ENCODE data around the gene ZNF385D. TPM values are rescaled to one million over a fixed set of nuclear protein-coding genes. Genes with fewer than 3 reads are reported as not detected.
A peak's percentile ranks its signal among the peaks of the same experiment; 100 is the strongest.

Gene ZNF385D
- total RNA-seq, 1 donor from 2014 or later: 16.2 TPM

GRCh38 chr3:21672303-21672702 is 78.7 kb downstream of the ZNF385D start:
- no peak for DNase-seq

- no peak for DNase-seq
Observed at GRCh38 chr3:21670386-21670785, 80.6 kb downstream of the ZNF385D start.

- no peak for DNase-seq
Observed at GRCh38 chr3:21668012-21668411, 83.0 kb downstream of the ZNF385D start.

- no peak for DNase-seq
Observed at GRCh38 chr3:21665444-21666100, 85.4 kb downstream of the ZNF385D start.

- DNase-seq: no peak
Observed at GRCh38 chr3:21664996-21665395, 86.0 kb downstream of the ZNF385D start.

GRCh38 chr3:21662403-21662802 is 88.6 kb downstream of the ZNF385D start:
- no peak for DNase-seq

- DNase-seq: peak; percentile 29
Observed at GRCh38 chr3:21654662-21655061, 96.3 kb downstream of the ZNF385D start.

GRCh38 chr3:21654241-21654640 is 96.8 kb downstream of the ZNF385D start:
- no peak for DNase-seq

GRCh38 chr3:21649519-21649918 is 101.5 kb downstream of the ZNF385D start:
- no peak for DNase-seq

GRCh38 chr3:21647961-21648360 is 103.0 kb downstream of the ZNF385D start:
- DNase-seq: no peak

GRCh38 chr3:21645121-21645897 is 105.7 kb downstream of the ZNF385D start:
- no peak for DNase-seq

GRCh38 chr3:21644268-21644667 is 106.7 kb downstream of the ZNF385D start:
- DNase-seq: no peak

- DNase-seq: no peak
Observed at GRCh38 chr3:21643752-21644151, 107.3 kb downstream of the ZNF385D start.

GRCh38 chr3:21642433-21642832 is 108.6 kb downstream of the ZNF385D start:
- no peak for DNase-seq

GRCh38 chr3:21641959-21642358 is 109.1 kb downstream of the ZNF385D start:
- no peak for DNase-seq

- DNase-seq: no peak
Observed at GRCh38 chr3:21638488-21638887, 112.5 kb downstream of the ZNF385D start.

- no peak for DNase-seq
Observed at GRCh38 chr3:21634112-21634511, 116.9 kb downstream of the ZNF385D start.

GRCh38 chr3:21624524-21624923 is 126.5 kb downstream of the ZNF385D start:
- peak; percentile 36 for DNase-seq

- DNase-seq: no peak
Observed at GRCh38 chr3:21621181-21621651, 129.8 kb downstream of the ZNF385D start.

GRCh38 chr3:21620511-21621155 is 130.4 kb downstream of the ZNF385D start:
- DNase-seq: no peak

GRCh38 chr3:21618695-21619094 is 132.3 kb downstream of the ZNF385D start:
- DNase-seq: no peak

- DNase-seq: no peak
Observed at GRCh38 chr3:21613372-21614070, 137.5 kb downstream of the ZNF385D start.

GRCh38 chr3:21601178-21601577 is 149.8 kb downstream of the ZNF385D start:
- DNase-seq: no peak
